HepG2 (cell line): Measurements from ENCODE around the gene PRSS8. TPM values are rescaled to one million over a fixed set of nuclear protein-coding genes. Genes with fewer than 3 reads are reported as not detected.

Experiments
- ARID2 ChIP-seq: sonication (generic); formaldehyde crosslinking; IDR thresholded peaks from 2 replicates; pipeline ENCODE4 v1.8.1; 2022; ENCODE audit warnings: mild to moderate bottlenecking, missing genetic modification reagents, borderline replicate concordance
- FOSL2 ChIP-seq: sonication (generic); formaldehyde crosslinking; IDR thresholded peaks from 2 replicates; pipeline ENCODE4 v1.4.0; 2020; ENCODE audit warnings: missing genetic modification reagents
- MZF1 ChIP-seq: sonication (generic); formaldehyde crosslinking; IDR thresholded peaks from 2 replicates; pipeline ENCODE4 v1.8.1; 2023; ENCODE audit warnings: mild to moderate bottlenecking, missing genetic modification reagents, borderline replicate concordance
- SMARCC2 ChIP-seq: fragments of 450-650 bp; IDR thresholded peaks from 2 replicates; pipeline ENCODE4 v1.6.1; 2017; ENCODE audit warnings: antibody characterized with exemption, mild to moderate bottlenecking
- SMARCE1 ChIP-seq: fragments of 450-650 bp; IDR thresholded peaks from 2 replicates; pipeline ENCODE4 v1.6.1; 2017; ENCODE audit warnings: borderline replicate concordance
- YY1 ChIP-seq: IDR thresholded peaks from 2 replicates; pipeline ENCODE4 v1.6.1; 2011; ENCODE audit warnings: low read length, low read depth, moderate library complexity, mild to moderate bottlenecking; ENCODE audit not compliant: insufficient read depth, insufficient replicate concordance
- ZNF234 ChIP-seq: sonication (generic); formaldehyde crosslinking; conservative IDR thresholded peaks from 2 replicates; pipeline ENCODE4 v1.5.1; 2020; ENCODE audit warnings: mild to moderate bottlenecking, missing genetic modification reagents
- ZNF3 ChIP-seq: IDR thresholded peaks from 2 replicates; pipeline ENCODE4 v1.7.0; 2017; ENCODE audit warnings: inconsistent platforms
- ZNF432 ChIP-seq: sonication (generic); formaldehyde crosslinking; IDR thresholded peaks from 2 replicates; pipeline ENCODE4 v1.5.0; 2020; ENCODE audit warnings: missing genetic modification reagents, mild to moderate bottlenecking, borderline replicate concordance
- polyA plus RNA-seq, 8 experiments: library from polyadenylated mRNA; depleted of rRNA in 3 of 8; stranded (reverse) in 7 of 8; unstranded in 1 of 8; fragments of >200 nt; fragmentation: Illumina TruSeq in 4 of 8; extraction: Trizol in 4 of 8; gene quantifications; 2 replicates each; pipeline versions ENCODE4 v1.2.1 to v1.2.3, GENCODE V29; 2011 to 2016; ENCODE audit warnings: low read depth in 4 of 8, missing spikeins in 1 of 8, mixed read lengths in 1 of 8; ENCODE audit not compliant: insufficient read depth in 1 of 8
- total RNA-seq, 5 experiments: library from RNA; depleted of rRNA; stranded (reverse); fragments of >200 nt; fragmentation: Illumina TruSeq; extraction: Trizol; gene quantifications; 2 replicates each; pipeline ENCODE4 v1.2.3, GENCODE V29; 2016; ENCODE audit warnings: low read depth in 1 of 5
- TF ChIP-seq, protein P1 (sequence below): sonication (generic); formaldehyde crosslinking; IDR thresholded peaks from 2 replicates; pipeline ENCODE4 v1.5.0; 2020; ENCODE audit warnings: mild to moderate bottlenecking, missing genetic modification reagents
- TF ChIP-seq, protein P2 (sequence below): sonication (generic); formaldehyde crosslinking; IDR thresholded peaks from 2 replicates; pipeline ENCODE4 v1.9.0; 2021; ENCODE audit warnings: missing genetic modification reagents, mild to moderate bottlenecking, borderline replicate concordance
- TF ChIP-seq, protein P3 (sequence below), 2 experiments: sonication (generic) in 1 of 2; formaldehyde crosslinking in 1 of 2; IDR thresholded peaks; 2 replicates each; pipeline versions ENCODE4 v1.4.0 to v1.6.1; 2016 to 2020; ENCODE audit warnings: borderline replicate concordance in 1 of 2, low read depth in 1 of 2, mild to moderate bottlenecking in 1 of 2, missing genetic modification reagents in 1 of 2
- TF ChIP-seq, protein P4 (sequence below): sonication (generic); formaldehyde crosslinking; IDR thresholded peaks from 2 replicates; pipeline ENCODE4 v1.5.0; 2020; ENCODE audit warnings: mild to moderate bottlenecking, missing genetic modification reagents, borderline replicate concordance

PRSS8 gene
- total and polyA plus RNA-seq, 2 of the 13 experiments (the other 11 are each of a cell fraction or from before 2014, with no cell fraction given): 2.6 to 7.2 TPM

DNA sequence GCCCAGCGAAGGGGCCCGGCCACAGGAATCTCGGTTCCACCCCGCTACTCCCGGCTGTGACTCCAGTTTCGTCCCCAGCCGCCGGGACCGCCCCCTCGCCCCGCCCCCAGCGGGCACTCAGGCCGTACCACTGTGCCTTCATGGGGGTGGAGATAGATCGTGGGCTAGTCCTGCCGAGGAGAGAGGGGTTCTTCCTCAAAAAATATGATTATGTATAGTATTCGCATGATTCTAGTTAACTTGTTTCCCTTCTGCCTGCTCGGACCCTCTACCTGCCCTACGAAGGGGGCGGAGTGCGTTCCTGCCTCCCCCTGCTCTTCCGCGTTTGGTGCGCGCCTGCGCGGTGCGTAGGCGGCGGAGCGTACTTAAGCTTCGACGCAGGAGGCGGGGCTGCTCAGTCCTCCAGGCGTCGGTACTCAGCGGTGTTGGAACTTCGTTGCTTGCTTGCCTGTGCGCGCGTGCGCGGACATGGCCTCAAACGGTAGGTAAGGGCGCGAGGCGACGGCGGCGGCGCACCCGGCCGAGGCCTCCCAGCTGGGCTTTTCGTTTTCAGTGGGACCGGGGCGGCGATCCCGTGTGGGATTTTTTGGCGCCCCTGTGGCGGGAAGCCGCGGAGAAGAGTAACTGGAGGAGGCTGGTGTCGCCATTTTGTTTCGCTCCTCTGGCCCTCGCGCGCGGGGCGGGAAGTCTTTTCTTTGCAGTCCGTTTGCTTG is 44.4 kb upstream of the PRSS8 start, which contains the start of gene FUS (continued):
- TF ChIP-seq ZNF432 (no peak; the same call in 1 of the 2 replicates), ZNF234 (CRISPR knock-in tag) (peak; percentile 97), SMARCC2 (no peak), ZNF3 (CRISPR knock-in tag) (no peak), ARID2 (peak; percentile 98), SMARCE1 (no peak), FOSL2 (CRISPR knock-in tag) (peak; percentile 58), YY1 (peak; percentile 94), MZF1 (CRISPR knock-in tag) (no peak; the same call in 1 of the 2 replicates)
- TF ChIP-seq, protein P1, sequence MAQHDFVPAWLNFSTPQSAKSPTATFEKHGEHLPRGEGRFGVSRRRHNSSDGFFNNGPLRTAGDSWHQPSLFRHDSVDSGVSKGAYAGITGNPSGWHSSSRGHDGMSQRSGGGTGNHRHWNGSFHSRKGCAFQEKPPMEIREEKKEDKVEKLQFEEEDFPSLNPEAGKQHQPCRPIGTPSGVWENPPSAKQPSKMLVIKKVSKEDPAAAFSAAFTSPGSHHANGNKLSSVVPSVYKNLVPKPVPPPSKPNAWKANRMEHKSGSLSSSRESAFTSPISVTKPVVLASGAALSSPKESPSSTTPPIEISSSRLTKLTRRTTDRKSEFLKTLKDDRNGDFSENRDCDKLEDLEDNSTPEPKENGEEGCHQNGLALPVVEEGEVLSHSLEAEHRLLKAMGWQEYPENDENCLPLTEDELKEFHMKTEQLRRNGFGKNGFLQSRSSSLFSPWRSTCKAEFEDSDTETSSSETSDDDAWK: no peak
- TF ChIP-seq, protein P2, sequence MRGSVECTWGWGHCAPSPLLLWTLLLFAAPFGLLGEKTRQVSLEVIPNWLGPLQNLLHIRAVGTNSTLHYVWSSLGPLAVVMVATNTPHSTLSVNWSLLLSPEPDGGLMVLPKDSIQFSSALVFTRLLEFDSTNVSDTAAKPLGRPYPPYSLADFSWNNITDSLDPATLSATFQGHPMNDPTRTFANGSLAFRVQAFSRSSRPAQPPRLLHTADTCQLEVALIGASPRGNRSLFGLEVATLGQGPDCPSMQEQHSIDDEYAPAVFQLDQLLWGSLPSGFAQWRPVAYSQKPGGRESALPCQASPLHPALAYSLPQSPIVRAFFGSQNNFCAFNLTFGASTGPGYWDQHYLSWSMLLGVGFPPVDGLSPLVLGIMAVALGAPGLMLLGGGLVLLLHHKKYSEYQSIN (CRISPR knock-in tag): 0 out of 2 replicates have a peak, but pooled peaks have one; percentile 3
- TF ChIP-seq, protein P3, sequence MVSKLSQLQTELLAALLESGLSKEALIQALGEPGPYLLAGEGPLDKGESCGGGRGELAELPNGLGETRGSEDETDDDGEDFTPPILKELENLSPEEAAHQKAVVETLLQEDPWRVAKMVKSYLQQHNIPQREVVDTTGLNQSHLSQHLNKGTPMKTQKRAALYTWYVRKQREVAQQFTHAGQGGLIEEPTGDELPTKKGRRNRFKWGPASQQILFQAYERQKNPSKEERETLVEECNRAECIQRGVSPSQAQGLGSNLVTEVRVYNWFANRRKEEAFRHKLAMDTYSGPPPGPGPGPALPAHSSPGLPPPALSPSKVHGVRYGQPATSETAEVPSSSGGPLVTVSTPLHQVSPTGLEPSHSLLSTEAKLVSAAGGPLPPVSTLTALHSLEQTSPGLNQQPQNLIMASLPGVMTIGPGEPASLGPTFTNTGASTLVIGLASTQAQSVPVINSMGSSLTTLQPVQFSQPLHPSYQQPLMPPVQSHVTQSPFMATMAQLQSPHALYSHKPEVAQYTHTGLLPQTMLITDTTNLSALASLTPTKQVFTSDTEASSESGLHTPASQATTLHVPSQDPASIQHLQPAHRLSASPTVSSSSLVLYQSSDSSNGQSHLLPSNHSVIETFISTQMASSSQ (IDR thresholded peaks at IDR 0.05; ENCODE audit: low read depth): 0 out of 2 replicates have a peak, but pooled peaks have one; percentile 36
- TF ChIP-seq, protein P3 (CRISPR knock-in tag; IDR thresholded peaks at IDR 0.05; ENCODE audit: borderline replicate concordance): peak; percentile 70; the same call in 1 of the 2 replicates
- TF ChIP-seq, protein P4, sequence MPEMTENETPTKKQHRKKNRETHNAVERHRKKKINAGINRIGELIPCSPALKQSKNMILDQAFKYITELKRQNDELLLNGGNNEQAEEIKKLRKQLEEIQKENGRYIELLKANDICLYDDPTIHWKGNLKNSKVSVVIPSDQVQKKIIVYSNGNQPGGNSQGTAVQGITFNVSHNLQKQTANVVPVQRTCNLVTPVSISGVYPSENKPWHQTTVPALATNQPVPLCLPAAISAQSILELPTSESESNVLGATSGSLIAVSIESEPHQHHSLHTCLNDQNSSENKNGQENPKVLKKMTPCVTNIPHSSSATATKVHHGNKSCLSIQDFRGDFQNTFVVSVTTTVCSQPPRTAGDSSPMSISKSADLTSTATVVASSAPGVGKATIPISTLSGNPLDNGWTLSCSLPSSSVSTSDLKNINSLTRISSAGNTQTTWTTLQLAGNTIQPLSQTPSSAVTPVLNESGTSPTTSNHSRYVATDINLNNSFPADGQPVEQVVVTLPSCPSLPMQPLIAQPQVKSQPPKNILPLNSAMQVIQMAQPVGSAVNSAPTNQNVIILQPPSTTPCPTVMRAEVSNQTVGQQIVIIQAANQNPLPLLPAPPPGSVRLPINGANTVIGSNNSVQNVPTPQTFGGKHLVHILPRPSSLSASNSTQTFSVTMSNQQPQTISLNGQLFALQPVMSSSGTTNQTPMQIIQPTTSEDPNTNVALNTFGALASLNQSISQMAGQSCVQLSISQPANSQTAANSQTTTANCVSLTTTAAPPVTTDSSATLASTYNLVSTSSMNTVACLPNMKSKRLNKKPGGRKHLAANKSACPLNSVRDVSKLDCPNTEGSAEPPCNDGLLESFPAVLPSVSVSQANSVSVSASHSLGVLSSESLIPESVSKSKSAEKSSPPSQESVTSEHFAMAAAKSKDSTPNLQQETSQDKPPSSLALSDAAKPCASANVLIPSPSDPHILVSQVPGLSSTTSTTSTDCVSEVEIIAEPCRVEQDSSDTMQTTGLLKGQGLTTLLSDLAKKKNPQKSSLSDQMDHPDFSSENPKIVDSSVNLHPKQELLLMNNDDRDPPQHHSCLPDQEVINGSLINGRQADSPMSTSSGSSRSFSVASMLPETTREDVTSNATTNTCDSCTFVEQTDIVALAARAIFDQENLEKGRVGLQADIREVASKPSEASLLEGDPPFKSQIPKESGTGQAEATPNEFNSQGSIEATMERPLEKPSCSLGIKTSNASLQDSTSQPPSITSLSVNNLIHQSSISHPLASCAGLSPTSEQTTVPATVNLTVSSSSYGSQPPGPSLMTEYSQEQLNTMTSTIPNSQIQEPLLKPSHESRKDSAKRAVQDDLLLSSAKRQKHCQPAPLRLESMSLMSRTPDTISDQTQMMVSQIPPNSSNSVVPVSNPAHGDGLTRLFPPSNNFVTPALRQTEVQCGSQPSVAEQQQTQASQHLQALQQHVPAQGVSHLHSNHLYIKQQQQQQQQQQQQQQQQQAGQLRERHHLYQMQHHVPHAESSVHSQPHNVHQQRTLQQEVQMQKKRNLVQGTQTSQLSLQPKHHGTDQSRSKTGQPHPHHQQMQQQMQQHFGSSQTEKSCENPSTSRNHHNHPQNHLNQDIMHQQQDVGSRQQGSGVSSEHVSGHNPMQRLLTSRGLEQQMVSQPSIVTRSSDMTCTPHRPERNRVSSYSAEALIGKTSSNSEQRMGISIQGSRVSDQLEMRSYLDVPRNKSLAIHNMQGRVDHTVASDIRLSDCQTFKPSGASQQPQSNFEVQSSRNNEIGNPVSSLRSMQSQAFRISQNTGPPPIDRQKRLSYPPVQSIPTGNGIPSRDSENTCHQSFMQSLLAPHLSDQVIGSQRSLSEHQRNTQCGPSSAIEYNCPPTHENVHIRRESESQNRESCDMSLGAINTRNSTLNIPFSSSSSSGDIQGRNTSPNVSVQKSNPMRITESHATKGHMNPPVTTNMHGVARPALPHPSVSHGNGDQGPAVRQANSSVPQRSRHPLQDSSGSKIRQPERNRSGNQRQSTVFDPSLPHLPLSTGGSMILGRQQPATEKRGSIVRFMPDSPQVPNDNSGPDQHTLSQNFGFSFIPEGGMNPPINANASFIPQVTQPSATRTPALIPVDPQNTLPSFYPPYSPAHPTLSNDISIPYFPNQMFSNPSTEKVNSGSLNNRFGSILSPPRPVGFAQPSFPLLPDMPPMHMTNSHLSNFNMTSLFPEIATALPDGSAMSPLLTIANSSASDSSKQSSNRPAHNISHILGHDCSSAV (CRISPR knock-in tag): no peak
